Activated CD4-positive, alpha-beta T cell treated with anti-CD3 and anti-CD28 coated beads, Interleukin-2, amount 50 U/mL, for 4 hours (primary cell): ENCODE results near the gene IQSEC2.

Source experiments
- DNase-seq, 2 experiments: peaks; one replicate each; pipeline ENCODE4 v3.0.0-alpha.2; 2020

The IQSEC2 gene

GRCh38 chrX:53281321-53281822 lies at the start of gene IQSEC2:
IQSEC2 (minus strand) TSS chrX:53281584.
- DNase-seq: no peak

- no peak for DNase-seq
These were observed 48.9 kb upstream of the IQSEC2 start for GRCh38 chrX:53330331-53330730.

- DNase-seq: no peak
These were observed 43.4 kb upstream of the IQSEC2 start for GRCh38 chrX:53324803-53325202.

- no peak for DNase-seq
These were observed 42.7 kb upstream of the IQSEC2 start for GRCh38 chrX:53324085-53324484.

GRCh38 chrX:53323196-53323595 lies 41.8 kb upstream of the IQSEC2 start:
- no peak for DNase-seq

GRCh38 chrX:53321943-53322497 lies 40.6 kb upstream of the IQSEC2 start:
- no peak for DNase-seq

- no peak for DNase-seq
These were observed 40.0 kb upstream of the IQSEC2 start for GRCh38 chrX:53321230-53321942.

- DNase-seq: peak; percentile 8 to 16
These were observed 39.3 kb upstream of the IQSEC2 start for GRCh38 chrX:53320543-53321229.

- no peak for DNase-seq
These were observed 38.5 kb upstream of the IQSEC2 start for GRCh38 chrX:53319614-53320542.

GRCh38 chrX:53318766-53319353 lies 37.5 kb upstream of the IQSEC2 start:
- DNase-seq: no peak

GRCh38 chrX:53317365-53318069 lies 36.1 kb upstream of the IQSEC2 start:
- DNase-seq: peak; percentile 61 to 62

- no peak for DNase-seq
These were observed 35.5 kb upstream of the IQSEC2 start for GRCh38 chrX:53316860-53317237.

GRCh38 chrX:53316111-53316859 lies 34.9 kb upstream of the IQSEC2 start:
- no peak for DNase-seq

GRCh38 chrX:53313728-53314105 lies 32.3 kb upstream of the IQSEC2 start:
- no peak for DNase-seq

- DNase-seq: peak; percentile 46 to 55
These were observed 31.8 kb upstream of the IQSEC2 start for GRCh38 chrX:53312946-53313727.

GRCh38 chrX:53309837-53310236 lies 28.5 kb upstream of the IQSEC2 start:
- no peak for DNase-seq

GRCh38 chrX:53308836-53309235 lies 27.5 kb upstream of the IQSEC2 start:
- DNase-seq: no peak

GRCh38 chrX:53305996-53306937 lies 24.9 kb upstream of the IQSEC2 start:
- DNase-seq: no peak
